HL-60/S4 treated with phorbol 12-myristate 13-acetate at 8.2 ng/mL for 4 days and 3 days (cell line): ENCODE results near the gene TJAP1.
"Not testable (repeated sequence)": the region's sequence is repeated elsewhere in the genome, so short reads cannot be mapped to it uniquely, and the experiment has no call there.

Experiments
- in situ Hi-C: fragments of 300-500 bp; cut with MboI; formaldehyde crosslinking; loops from 2 replicates; pipeline ENCODE4 v1.15.0; 2022; ENCODE audit warnings: low sequenced_read_pairs

Gene TJAP1

GRCh38 chr6:43478008-43478372 lies 620 bp downstream of the TJAP1 start:
- in situ Hi-C loops = no loop called here

- in situ Hi-C loops = no loop called here
These were observed 3.7 kb downstream of the TJAP1 start for GRCh38 chr6:43481075-43481474.

GRCh38 chr6:43481591-43482236 lies 4.3 kb downstream of the TJAP1 start:
- in situ Hi-C loops = no loop called here

GRCh38 chr6:43488667-43489276 lies 11.4 kb downstream of the TJAP1 start:
- in situ Hi-C loops = no loop called here

GRCh38 chr6:43489277-43490072 lies 12.1 kb downstream of the TJAP1 start:
- in situ Hi-C loops = no loop called here

GRCh38 chr6:43490523-43490939 lies 13.2 kb downstream of the TJAP1 start:
- in situ Hi-C loops = no loop called here

- in situ Hi-C loops = no loop called here
These were observed 14.6 kb downstream of the TJAP1 start for GRCh38 chr6:43491750-43492661.

GRCh38 chr6:43492673-43493072 lies 15.3 kb downstream of the TJAP1 start:
- in situ Hi-C loops = no loop called here

GRCh38 chr6:43493230-43493629 lies 15.9 kb downstream of the TJAP1 start:
- in situ Hi-C loops = no loop called here

GRCh38 chr6:43493833-43494232 lies 16.5 kb downstream of the TJAP1 start:
- in situ Hi-C loops = no loop called here

- in situ Hi-C loops = no loop called here
These were observed 17.0 kb downstream of the TJAP1 start for GRCh38 chr6:43494321-43494720.

- in situ Hi-C loops = no loop called here
These were observed 17.4 kb downstream of the TJAP1 start for GRCh38 chr6:43494766-43495165.

- in situ Hi-C loops = no loop called here
These were observed 18.1 kb downstream of the TJAP1 start for GRCh38 chr6:43495409-43495941.

- in situ Hi-C loops = no loop called here
These were observed 19.2 kb downstream of the TJAP1 start for GRCh38 chr6:43496370-43497128.

GRCh38 chr6:43497129-43497396 lies 19.7 kb downstream of the TJAP1 start:
- in situ Hi-C loops = no loop called here

- in situ Hi-C loops = no loop called here
These were observed 20.3 kb downstream of the TJAP1 start for GRCh38 chr6:43497689-43498088.

GRCh38 chr6:43498291-43498690 lies 20.9 kb downstream of the TJAP1 start:
- in situ Hi-C loops = not testable (repeated sequence)

GRCh38 chr6:43499028-43499815 lies 21.9 kb downstream of the TJAP1 start:
- in situ Hi-C loops = no loop called here

GRCh38 chr6:43500921-43501320 lies 23.6 kb downstream of the TJAP1 start:
- in situ Hi-C loops = no loop called here

GRCh38 chr6:43502666-43503065 lies 25.3 kb downstream of the TJAP1 start:
- in situ Hi-C loops = no loop called here
